ENCODE results near the gene MTMR11.

Gene MTMR11

GRCh38 chr1:149936992-149937705 is 470 bp upstream of the MTMR11 start:
- peak; percentile 26 for DNase-seq (ENCODE audit: low spot score)

- no peak for DNase-seq (ENCODE audit: low spot score)
Observed at GRCh38 chr1:149934356-149934755, 2.3 kb downstream of the MTMR11 start.

GRCh38 chr1:149933208-149933607 is 3.5 kb downstream of the MTMR11 start:
- DNase-seq (ENCODE audit: low spot score), result no peak

DNA sequence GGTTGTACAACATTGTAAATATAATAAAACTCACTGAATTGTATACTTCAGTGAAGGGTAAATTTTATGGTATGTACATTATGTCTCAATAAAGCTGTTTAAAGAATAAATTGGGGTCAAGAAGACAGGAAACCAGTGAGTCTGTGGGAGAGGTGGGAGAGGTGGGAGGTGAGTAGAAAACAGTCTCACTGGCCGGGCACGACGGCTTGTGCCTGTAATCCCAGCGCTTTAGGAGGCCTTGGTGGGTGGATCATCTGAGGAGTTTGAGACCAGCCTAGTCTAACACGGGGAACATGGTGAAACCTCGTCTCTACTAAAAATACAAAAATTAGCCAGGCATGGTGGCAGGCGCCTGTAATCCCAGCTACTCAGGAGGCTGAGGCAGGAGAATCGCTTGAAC is 4.2 kb downstream of the MTMR11 start:
- no peak for DNase-seq (ENCODE audit: low spot score)

DNA sequence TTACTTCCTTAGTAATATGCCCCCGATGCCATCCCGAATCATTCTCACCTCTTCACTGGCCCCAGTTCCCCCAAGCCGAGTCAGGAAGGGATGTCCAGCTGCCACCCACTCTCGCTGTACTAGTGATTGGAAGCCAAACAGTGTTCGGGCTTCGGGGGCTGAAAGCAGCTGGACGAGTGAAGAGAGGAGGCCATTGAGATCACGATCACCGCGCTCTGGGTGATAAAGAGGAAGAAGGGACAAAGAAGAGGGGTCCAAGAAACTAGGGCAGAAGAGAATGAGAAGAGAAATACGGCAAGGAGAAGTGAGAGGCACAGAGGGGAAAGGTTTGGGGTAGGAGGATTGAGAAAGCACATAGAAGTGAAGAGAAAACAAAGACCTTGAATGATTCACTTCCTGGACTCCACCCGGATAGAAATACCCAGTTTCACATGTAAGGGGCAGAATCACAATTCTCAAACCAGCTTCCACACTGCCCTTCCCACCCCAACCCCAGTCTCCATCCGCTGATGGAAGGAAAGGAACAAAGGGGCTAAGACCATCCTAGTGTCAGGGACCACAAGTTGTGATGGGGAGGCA is 5.4 kb downstream of the MTMR11 start:
- no peak for DNase-seq (ENCODE audit: low spot score)

DNA sequence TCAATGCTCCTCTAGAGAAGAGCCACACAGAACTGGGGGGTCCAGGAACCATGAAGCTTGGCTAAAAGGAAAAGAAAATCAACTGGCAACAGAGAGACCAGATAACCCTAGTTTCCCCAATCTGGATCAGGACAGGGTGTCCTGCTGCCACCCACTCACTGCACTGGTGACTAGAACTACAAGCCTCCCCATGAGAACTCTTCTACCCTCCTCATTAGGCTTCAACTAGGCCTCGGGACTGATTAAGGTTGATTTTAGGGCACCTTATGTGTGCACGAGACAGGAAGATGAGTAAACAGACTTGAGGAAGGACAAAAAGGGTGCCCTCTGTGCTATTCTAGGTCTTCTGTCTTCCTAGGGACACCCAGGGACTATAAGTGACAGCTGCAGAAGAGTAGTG is 6.8 kb downstream of the MTMR11 start:
- no peak for DNase-seq (ENCODE audit: low spot score)

DNA sequence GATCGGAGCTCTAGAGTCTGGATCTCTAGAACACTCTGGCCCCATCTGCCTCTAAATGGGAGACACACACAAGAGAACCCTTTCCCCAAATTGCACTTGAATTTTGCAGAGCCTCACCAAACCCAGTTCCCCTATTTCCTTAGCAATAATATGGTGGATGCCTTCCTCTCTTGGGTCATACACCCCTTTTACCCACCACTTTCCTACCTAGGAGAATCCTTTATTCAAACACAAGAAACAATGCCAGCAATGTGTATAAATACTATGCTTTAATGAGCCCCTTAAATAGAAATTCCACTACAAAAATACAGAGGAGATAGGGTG is 8.3 kb downstream of the MTMR11 start:
- no peak for DNase-seq (ENCODE audit: low spot score)

DNA sequence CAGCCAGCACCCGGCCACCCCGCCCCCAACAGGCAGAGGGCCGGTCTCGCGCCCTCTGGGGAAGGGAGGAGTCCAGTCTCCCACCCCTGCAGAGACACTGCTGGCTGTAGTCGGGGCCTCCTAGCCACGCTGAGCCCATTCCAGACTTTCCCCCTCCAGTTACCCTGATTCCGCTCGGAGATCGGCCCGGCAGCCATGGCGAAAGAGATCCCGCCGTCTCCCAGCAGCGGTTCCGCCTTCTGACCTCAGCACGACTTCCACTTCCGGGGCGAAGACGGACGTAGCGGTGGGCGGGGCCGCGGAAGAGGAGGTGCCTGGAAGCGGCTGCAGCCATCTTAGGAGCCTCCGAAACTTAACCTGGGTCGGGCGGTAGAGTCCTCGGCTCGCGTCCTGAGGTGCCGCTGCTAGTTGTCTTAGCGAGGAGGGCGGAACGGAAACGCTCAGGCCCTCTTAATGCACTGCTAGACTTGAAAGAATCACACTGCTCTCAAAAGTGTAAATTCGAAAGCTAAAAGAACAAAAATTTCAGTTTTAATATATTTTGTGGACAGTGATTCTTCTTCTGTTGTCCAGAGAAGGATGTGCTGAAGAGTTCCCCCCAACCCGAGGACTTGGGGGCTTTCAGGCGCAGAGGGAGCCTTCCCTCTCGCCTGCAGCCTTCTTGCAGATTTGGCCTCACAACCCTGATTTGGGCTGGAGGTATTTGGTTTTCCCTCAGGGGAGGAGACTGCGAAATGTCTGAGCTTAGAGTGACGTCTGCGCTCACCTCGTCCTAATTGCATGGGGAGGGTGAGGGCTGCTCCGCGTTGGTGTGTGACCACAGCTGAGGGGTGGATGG is 8.9 kb downstream of the MTMR11 start, which contains the start of gene SF3B4:
Gene SF3B4, minus strand, starts transcription at position 241 of the 838 bp plus-strand sequence. Its CDS starts 44 bp downstream, at position 197.
- peak; percentile 87 for DNase-seq (ENCODE audit: low spot score)

DNA sequence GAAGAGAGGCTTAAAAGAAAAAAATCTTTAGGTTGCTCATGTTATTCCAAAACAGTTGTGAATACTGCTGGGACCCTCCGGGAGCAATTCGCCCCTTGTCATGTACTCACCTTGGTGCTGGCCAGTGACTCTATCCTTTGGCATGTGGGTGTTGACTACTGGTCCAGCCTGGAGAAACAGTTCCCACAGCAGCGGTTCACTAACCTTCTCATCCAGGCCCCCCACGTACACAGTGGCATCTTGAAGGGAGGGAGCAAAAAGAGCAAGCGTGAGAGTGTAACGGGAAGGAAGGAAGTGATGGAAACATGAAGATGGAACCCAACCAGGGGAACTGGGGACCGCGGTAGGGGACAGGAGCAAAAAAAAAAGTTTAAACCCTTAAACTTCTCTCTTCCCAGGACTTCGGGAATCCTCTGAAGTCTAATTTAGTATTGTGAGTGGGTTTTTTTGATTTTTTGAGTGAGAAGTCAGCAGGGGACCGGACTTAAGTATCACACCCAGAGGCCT is 9.6 kb downstream of the MTMR11 start:
- DNase-seq (ENCODE audit: low spot score), result no peak

- no peak for DNase-seq (ENCODE audit: low spot score)
Observed at GRCh38 chr1:149926296-149926695, 10.4 kb downstream of the MTMR11 start.

DNA sequence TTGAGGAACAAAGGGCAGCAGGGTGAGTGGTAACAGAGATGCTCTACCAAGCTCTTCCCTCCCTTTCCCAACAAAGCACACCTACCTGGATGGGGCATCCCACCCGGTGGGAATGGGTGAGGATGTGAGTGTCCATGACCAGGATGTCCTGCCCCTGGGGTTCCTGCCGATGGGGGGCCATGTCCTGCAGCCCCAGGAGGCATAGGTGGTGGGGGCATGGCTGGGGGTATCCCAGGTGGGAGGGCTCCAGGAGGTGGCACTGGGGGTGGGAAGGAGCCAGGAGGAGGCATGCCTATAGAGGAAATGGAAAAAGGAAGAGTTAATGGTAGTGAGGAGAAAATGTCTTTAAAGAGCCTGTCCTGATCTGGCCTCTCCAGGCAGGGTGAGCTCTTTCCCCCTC is 10.9 kb downstream of the MTMR11 start:
- no peak for DNase-seq (ENCODE audit: low spot score)

DNA sequence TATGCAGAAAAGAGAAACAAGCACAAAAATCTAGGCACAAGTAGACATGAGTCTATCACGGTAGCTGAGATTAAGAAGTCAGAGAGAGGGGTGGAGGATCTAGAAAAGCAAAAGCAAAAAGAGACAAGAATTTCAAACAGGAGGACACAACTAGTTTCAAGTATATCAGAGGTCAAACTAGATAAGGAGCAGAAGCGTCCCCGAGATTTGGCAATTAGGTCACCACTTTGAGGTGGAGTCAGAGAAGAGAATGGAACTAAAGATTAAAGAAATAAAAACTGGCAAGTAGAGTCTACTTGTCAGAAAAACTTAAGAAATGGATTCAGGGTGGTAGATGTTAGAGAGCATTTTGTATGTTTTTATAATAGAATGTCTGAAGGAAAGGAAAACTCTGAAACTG is 11.3 kb downstream of the MTMR11 start:
- no peak for DNase-seq (ENCODE audit: low spot score)

- no peak for DNase-seq (ENCODE audit: low spot score)
Observed at GRCh38 chr1:149923626-149924025, 13.1 kb downstream of the MTMR11 start.

DNA sequence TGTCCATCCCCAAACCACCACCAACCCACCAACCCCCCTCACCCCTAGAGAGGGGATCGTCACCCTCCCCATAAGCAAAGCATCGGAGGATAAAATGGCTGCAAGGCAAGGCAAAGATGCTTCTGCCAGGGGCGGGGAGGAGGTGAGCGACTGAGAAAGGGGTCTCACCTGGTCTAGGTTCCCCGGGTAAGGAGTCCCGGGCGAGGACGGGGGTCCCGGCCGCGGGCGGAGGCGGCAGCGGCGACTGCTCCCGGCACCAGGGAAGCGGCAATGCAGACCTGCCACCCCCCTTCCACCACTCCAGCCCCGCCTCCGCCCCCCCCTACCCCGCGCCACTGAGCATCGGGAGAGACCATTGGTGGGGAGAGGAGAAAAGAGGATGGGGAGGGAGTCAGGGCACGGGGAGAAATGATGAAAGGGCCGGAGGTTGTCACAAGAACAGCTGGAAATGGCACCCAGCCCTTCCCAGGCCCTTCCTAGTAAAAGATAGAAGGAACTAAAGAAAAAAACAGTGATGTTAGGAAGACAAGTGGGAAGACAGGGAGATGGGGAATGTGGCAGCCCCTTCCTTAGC is 19.0 kb downstream of the MTMR11 start, which contains the start of gene SV2A:
Gene SV2A, minus strand, starts transcription at position 274 of the 574 bp plus-strand sequence. CDS start 4,004 bp downstream, outside the sequence.
- DNase-seq (ENCODE audit: low spot score), result peak; percentile 88

GRCh38 chr1:149916898-149917252 is 19.8 kb downstream of the MTMR11 start:
- no peak for DNase-seq (ENCODE audit: low spot score)

DNA sequence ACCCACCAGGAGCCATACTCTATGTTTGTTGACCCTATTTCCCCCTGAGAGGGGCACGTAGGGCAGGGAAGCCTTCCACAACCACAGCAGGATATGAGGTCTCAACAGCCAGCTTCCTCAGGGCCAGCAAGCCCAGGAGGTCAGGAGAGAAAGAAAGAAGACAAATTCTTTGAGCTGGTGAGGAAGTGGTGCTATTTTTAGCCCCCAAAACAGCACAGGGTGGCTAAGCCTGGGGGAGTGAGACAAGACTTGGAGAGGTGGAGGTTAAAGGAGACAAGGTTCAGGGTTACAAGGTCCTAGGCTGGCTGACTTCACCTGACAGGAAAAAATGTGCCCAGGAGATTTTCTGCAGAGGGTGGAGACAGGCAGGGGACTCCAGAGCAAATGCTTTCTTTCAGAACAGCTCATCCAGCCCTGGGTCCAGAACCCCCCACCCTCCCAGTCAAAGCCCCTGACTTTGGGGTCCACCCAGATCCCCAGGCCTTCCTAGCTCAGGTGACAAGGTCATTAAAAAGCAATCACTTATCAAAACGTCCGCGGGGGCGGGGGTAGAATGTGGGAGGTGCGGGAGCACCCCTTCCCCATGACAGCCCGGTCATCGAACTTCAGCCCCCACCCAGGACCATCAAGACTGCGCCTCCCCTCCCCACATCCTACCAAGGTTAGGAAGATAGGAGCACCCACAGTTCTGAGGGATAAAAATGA is 20.3 kb downstream of the MTMR11 start:
- DNase-seq (ENCODE audit: low spot score), result peak; percentile 47

GRCh38 chr1:149915429-149916192 is 21.1 kb downstream of the MTMR11 start:
- DNase-seq (ENCODE audit: low spot score), result no peak

GRCh38 chr1:149914545-149914944 is 22.1 kb downstream of the MTMR11 start:
- DNase-seq (ENCODE audit: low spot score), result no peak

- no peak for DNase-seq (ENCODE audit: low spot score)
Observed at GRCh38 chr1:149906570-149907075, 30.1 kb downstream of the MTMR11 start.

DNA sequence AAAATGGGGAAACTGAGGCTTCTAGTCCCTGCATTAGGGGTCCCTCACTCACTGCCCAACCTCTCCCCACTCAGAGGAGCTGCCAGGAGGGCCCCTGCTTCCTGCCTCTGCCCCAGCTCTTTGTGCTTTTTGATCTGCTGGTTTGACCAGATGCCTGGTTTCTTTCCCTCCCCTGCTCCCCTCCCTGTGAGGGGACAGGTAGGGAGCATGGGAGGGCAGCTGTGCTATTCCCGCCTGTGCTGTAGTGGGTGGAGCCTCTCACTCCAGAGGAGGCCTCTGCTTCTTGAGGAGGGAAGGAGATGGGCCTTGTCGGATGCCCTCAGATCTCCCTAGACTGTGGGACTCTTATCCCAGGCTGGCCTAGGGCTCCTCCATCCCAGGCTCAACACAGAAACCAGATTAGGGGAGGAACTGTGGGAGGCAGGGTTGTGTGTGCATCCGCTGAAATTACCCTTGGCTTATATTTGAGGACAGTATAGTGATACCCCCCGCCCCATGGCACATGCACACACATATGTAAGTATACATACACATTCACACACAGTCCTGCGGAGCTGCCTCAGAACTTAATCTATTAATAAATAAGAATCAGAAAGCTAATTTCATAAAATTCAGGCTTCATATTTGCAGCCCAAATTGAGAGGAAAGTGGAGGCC is 32.7 kb downstream of the MTMR11 start:
- DNase-seq (ENCODE audit: low spot score), result no peak
